Measurements from ENCODE around the gene ATG7.
"Not testable (repeated sequence)": the region's sequence is repeated elsewhere in the genome, so short reads cannot be mapped to it uniquely, and the experiment has no call there.

ATG7 gene

DNA sequence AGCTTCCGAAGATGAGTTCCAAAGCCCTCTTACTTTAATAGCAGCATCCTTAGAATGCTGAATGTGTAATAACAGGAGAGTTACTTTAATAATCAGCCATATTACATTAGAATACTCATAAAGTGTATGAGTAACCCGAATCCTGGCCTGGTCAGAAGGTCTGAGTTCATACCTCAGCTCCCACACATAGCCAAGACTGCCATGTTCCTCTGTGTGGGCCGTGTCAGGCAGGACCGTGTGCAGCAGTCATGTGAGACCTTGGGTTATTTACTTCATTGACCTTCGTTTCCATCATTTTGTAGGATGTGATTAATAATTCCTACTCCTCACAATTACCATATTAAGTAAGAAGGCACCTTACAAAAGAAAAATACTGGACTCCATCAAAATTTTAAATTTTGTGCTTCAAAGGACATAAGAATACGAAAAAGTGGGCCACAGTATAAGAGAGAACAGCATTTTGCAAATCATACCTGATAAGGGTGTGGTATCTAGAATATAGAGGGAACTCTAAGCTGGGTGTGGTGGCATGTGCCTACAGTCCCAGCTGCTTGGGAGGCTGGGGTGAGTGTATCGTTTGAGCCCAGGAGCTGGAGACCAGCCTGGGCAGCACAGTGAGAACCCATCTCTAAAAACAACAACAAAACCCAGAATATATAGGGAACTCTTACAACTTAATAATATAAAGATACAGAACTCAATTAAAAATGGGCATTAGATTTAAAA, 163.4 kb downstream of the ATG7 start:
- no peak for FAIRE-seq

DNA sequence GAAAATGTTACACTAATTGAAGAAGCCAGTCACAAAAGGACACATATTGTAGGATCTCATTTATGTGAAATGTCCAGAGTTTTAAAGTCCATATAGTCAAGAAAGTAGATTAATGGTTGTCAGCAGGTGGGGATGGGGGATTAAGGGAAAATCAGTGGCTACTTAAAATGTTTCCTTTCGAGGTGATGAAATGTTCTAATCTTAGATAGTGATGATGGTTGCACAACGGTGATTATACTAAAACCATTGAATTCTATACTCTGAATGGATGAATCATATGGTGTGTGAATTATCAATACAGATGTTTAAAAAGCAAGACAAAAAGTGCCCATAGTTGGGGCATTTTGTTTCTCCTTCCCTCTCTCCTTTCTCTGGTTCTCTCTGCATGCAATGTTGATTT, 164.6 kb downstream of the ATG7 start:
- no peak for FAIRE-seq

DNA sequence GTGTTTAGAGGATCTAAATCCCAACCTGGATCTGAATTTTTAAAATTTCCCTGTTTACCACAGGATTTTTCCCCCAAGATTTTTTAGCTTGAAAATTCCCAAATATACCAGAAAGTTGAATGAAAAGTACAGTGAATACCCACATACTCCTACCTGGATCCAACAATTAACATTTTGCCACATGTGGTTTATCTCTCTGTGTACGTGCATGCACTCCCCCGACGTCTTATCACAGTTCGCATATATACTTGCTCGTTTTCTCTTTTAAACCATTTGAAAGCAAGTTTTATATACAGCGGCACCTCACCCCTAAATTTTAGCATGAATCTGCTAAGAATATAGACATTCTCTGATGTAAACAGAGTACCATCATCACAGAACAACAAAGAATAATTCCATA, 165.3 kb downstream of the ATG7 start:
- no peak for FAIRE-seq

DNA sequence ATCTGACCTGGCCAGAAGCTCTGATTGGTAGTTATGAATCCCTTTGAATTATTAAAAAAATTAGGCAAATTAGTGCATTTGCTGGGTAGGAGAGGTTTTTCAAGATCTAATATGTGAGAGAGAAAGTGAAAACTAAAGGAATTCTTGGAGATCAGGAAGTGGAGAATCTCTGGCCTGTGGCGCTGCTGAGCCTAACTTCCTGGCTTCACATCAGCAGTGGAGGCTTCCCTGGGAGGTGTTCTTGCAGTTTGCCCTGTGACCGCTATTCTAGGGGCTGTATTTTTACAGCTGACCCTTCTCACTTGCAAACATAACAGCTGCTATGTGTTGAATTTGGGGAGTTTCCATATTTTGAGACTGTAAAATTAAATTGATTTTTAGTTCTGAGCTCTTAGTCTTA, 166.4 kb downstream of the ATG7 start:
- no peak for FAIRE-seq

DNA sequence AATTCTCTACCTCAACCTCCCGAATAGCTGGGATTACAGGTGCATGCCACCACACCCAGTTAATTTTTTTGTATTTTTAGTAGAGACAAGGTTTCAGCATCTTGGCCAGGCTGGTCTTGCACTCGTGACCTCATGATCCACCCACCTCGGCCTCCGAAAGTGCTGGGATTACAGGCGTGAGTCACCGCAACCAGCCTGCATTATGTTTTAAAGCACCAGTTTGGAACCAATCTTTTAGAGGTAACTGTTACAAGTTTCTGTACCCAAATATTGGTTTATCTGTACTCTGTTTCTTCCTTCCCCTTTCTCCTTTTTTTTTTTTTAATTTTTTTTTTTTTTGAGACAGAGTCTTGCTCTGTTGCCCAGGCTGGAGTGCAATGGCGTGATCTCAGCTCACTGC, 169.1 kb downstream of the ATG7 start:
- FAIRE-seq, result not testable (repeated sequence)

- FAIRE-seq, result no peak
These were observed 172.2 kb downstream of the ATG7 start for GRCh38 chr3:11444404-11444803.

DNA sequence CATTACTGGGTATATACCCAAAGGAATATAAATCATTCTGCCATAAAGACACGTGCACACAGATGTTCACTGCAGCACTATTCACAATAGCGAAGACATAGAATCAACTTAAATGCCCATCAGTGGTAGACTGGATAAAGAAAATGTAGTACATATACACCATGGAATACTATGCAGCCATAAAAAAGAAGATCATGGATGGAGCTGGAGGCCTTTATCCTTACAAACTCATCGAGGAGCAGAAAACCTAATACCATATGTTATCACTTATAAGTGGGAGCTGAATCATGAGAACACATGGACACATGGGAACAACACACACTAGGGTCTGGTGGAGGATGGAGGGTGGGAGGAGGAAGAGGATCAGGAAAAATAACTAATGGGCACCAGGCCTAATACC, 173.0 kb downstream of the ATG7 start:
- FAIRE-seq, result not testable (repeated sequence)

DNA sequence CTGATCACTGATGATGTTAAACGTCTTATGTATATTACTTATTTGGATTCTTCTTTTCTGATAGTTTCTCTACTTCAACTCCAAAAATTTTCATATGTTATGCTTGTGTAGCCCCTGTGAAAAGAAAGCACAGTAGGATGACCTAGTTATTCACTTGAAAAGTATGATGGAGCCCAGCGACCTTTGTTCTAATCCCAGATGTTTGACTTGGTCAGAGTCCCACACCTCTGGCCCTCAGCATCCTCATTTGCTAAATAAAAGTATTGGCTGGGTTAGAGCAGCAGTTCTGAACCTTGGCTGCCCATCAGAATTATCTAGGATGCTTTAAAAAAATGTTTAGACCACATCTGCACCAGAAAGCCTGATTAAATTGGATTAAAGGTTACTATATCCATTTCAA, 173.7 kb downstream of the ATG7 start:
- no peak for FAIRE-seq

GRCh38 chr3:11447584-11448200, 175.5 kb downstream of the ATG7 start:
- FAIRE-seq, result no peak

- FAIRE-seq, result no peak
These were observed 177.8 kb downstream of the ATG7 start for GRCh38 chr3:11450015-11450414.

DNA sequence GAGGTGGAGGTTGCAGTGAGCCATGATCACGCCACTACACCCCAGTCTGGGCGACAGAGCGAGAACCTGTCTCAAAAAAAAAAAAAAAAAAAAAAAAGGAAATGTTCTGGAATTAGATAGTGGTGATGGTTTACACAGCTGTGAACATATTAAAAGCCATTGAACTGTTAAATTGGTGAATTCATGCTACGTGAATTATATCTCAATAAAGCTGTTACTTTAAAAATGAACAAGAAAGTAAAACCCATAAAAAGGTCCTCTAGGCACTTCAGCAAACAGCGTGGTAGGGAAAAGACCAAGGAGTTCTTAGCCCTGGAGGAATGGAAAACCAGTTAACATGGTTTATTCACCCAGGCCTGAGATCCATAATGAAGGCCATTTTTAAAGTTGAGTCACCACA, 180.1 kb downstream of the ATG7 start:
- FAIRE-seq, result no peak

GRCh38 chr3:11452885-11453847, 181.0 kb downstream of the ATG7 start:
- no peak for FAIRE-seq

DNA sequence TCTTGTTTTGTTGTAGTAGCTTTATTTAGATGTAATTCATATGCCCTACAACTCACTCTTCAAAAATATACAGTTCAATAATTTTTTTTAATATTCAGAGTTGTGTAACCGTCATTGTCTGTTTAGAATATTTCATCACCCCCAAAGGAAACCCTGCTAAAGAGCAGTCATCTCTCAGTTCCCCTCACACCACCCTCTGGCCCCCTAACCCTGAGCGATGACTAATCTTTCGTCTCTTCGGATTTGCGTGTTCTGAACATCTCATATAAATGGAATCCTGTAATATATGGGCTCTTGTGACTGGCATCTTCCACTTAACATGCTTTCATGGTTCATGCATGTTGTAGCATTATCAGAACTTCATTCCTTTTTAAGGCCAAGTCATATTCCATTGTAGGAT, 183.8 kb downstream of the ATG7 start:
- no peak for FAIRE-seq

- no peak for FAIRE-seq
These were observed 184.9 kb downstream of the ATG7 start for GRCh38 chr3:11457135-11457534.

DNA sequence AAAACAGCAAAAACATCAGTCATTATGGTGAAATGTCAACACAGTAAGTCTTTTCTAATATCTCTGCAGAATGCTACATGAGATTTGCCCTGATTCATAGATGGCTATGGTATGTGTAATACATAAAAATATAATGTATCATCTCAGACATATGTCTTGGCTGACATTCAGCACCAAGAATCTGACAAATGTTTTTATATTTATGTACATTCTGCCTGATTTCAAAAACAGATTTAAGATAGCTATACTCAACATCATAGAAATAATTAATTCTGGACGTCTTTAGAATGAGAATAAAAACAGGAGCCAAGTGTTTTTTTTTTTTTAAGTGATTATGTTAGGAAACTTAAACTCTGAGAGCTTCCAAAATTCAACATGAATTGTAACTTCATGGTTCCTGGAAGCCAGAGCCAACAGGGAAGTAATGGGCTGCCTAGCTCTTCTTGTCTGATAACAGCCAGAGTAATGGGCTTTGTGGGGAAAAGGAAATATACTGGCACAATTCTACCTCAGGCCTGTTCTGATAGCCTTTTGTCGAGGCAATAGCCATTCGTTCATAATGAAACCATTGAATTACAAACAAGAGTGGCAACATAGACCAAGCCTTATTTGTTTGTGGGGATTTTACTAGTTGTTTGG, 187.1 kb downstream of the ATG7 start:
- FAIRE-seq, result no peak

DNA sequence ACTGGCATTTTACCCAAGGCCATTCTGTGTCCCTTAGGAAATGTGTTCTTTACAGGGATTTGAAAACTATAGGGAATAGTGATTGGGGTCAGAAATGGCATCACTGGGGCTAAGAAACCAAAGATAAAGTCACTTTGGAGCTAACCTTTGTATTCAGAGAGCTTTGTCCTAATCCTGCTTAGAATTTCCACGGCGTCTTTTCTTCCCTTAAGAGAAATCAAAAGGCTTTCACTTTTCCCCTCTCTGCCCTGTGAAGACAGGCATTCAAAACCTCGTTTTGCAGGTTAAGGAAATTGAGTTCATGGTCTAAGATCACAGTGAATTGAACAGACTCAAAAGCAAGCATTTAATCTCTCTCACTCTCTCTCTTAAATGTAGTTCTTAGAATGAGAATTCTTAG, 189.0 kb downstream of the ATG7 start:
- FAIRE-seq, result no peak

DNA sequence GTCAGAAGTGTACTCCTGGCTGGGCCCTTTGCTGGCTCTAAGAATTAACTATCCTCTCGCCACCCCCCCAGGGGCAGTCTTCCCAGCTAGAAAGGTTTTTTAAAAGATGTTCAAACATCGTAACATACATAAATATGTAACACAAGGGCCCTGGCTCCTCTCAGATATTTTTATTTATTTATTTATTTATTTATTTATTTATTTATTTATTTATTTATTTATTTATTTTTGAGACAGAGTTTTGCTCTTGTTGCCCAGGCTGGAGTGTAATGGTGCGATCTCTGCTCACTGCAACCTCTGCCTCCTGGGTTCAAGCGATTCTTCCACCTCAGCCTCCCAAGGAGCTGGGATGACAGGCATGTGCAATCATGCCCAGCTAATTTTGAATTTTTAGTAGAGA, 190.5 kb downstream of the ATG7 start:
- FAIRE-seq, result not testable (repeated sequence)

GRCh38 chr3:11463591-11463990, 191.4 kb downstream of the ATG7 start:
- no peak for FAIRE-seq

DNA sequence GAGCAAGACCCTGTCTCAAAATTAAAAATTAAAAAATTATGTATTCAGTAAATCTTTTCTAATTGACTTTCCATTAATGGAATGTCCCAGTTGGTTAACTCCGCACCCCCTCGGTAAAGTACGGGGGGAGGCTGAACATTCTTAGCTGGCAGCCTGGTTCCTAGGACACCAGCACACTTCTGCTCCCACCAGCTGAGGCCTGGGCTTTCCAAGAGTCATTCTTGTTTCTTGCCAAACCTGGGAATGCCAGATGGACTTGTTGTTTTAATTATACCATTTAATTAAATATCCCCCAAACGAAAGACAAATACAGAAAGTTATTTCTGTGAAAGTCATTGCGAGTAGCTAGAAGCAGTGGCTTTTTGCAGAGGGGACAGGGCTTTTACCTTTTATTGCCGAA, 192.2 kb downstream of the ATG7 start:
- no peak for FAIRE-seq

- FAIRE-seq, result no peak
These were observed 193.8 kb downstream of the ATG7 start for GRCh38 chr3:11465744-11466616.

DNA sequence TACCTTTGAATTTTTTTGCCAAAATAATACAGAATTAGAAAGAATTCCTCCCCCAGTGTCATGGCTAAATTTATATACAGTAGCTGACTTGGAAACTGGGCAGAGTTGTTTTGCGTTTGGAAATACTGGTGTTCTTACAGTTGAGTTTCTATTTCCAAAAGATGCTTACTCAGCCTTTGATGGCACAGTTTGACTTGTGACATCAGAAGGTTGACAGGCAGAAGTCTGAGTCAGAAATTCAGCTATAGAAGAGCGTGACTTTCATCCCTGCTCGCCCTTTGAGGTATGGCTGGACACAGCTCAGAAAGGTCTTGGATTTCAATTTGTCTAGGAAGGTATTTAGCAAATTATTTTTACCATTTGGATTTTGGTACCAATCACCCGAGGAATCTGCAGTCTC, 195.7 kb downstream of the ATG7 start:
- FAIRE-seq, result no peak
